SK-N-SH (cell line): ENCODE data around the gene PCP2. TPM values are rescaled to one million over a fixed set of nuclear protein-coding genes. Genes with fewer than 3 reads are reported as not detected.

Experiments
- CTCF ChIA-PET: fragments of 300-600, 350-600 bp; formaldehyde crosslinking; extraction: SDS; loops from one replicate; lab custom pipeline; 2021; lab: Yijun Ruan, JAX
- POLR2A ChIA-PET: fragments of 350-600 bp; sonication (Branson Sonifier 250); formaldehyde crosslinking; extraction: SDS; loops from one replicate; lab custom pipeline; 2020; ENCODE audit warnings: antibody characterized with exemption, inconsistent platforms; lab: Yijun Ruan, JAX
- DNase-seq: peaks from one replicate; pipeline ENCODE4 v3.0.0; 2012
- H2AFZ ChIP-seq: fragments of 200-600 bp; sonication (generic); 2 replicates; pipeline ENCODE4 v1.8.1; 2016; ENCODE audit warnings: antibody characterized with exemption, mild to moderate bottlenecking, low read depth
- H3F3A ChIP-seq: fragments of 200-600 bp; sonication (generic); replicated peaks from 2 replicates; pipeline ENCODE3; 2016; ENCODE audit warnings: antibody characterized with exemption, mild to moderate bottlenecking; ENCODE audit not compliant: insufficient read depth
- H3K27ac ChIP-seq, 2 experiments: fragments of 200-500 bp in 1 of 2; fragments of 200-600 bp in 1 of 2; sonication (Bioruptor generic) in 1 of 2; sonication (generic), shearing (Covaris generic) in 1 of 2; 2 replicates each; pipeline versions ENCODE4 v1.5.1 to v1.6.1; 2014 to 2016; ENCODE audit warnings: low read depth in 2 of 2, inconsistent platforms in 1 of 2, low read length in 1 of 2, mild to moderate bottlenecking in 1 of 2, mixed read lengths in 1 of 2
- H3K27me3 ChIP-seq: fragments of 200-600 bp; sonication (generic), shearing (Covaris generic); 2 replicates; pipeline ENCODE4 v1.6.1; 2016; ENCODE audit warnings: mixed run types; ENCODE audit not compliant: insufficient read depth
- H3K36me3 ChIP-seq, 2 experiments: fragments of 200-500 bp in 1 of 2; fragments of 200-600 bp in 1 of 2; sonication (Bioruptor generic) in 1 of 2; sonication (generic) in 1 of 2; replicated peaks in 1 of 2; 2 replicates each; pipeline versions ENCODE3 to v1.5.1; 2014 to 2016; ENCODE audit warnings: low read length in 1 of 2, mild to moderate bottlenecking in 1 of 2; ENCODE audit not compliant: insufficient read depth in 2 of 2, control insufficient read depth in 1 of 2
- H3K4me1 ChIP-seq, 2 experiments: fragments of 200-500 bp in 1 of 2; fragments of 200-600 bp in 1 of 2; sonication (Bioruptor generic) in 1 of 2; sonication (generic), shearing (Covaris generic) in 1 of 2; 2 replicates each; pipeline versions ENCODE4 v1.5.1 to v1.6.1; 2014 to 2016; ENCODE audit warnings: low read depth in 1 of 2, low read length in 1 of 2, mixed run types in 1 of 2; ENCODE audit not compliant: insufficient read depth in 2 of 2, control insufficient read depth in 1 of 2
- H3K4me2 ChIP-seq: fragments of 200-600 bp; sonication (generic), shearing (Covaris generic); 2 replicates; pipeline ENCODE4 v1.6.1; 2017; ENCODE audit warnings: mixed run types
- H3K4me3 ChIP-seq, 2 experiments: fragments of 200-500 bp in 1 of 2; fragments of 200-600 bp in 1 of 2; sonication (Bioruptor generic) in 1 of 2; sonication (generic), shearing (Covaris generic) in 1 of 2; 2 replicates each; pipeline versions ENCODE4 v1.5.1 to v1.8.1; 2014 to 2016; ENCODE audit warnings: low read depth in 2 of 2, inconsistent platforms in 1 of 2, low read length in 1 of 2, mild to moderate bottlenecking in 1 of 2, mixed read lengths in 1 of 2, moderate library complexity in 1 of 2
- H3K79me2 ChIP-seq: fragments of 200-600 bp; sonication (generic); 2 replicates; pipeline ENCODE4 v1.8.1; 2017; ENCODE audit warnings: mild to moderate bottlenecking; ENCODE audit not compliant: insufficient read depth
- H3K9ac ChIP-seq: fragments of 200-600 bp; sonication (generic); 2 replicates; pipeline ENCODE4 v1.6.1; 2017; ENCODE audit warnings: mixed run types
- H3K9me2 ChIP-seq: fragments of 200-600 bp; sonication (generic); 2 replicates; pipeline ENCODE4 v1.6.1; 2017; ENCODE audit warnings: mixed run types
- H3K9me3 ChIP-seq: fragments of 200-600 bp; sonication (generic); 2 replicates; pipeline ENCODE4 v1.6.1; 2017; ENCODE audit warnings: mixed run types, mild to moderate bottlenecking, moderate library complexity
- H4K20me1 ChIP-seq: fragments of 200-600 bp; sonication (generic); 2 replicates; pipeline ENCODE4 v1.6.1; 2017; ENCODE audit warnings: mild to moderate bottlenecking, mixed run types; ENCODE audit not compliant: insufficient read depth
- FOSL2 ChIP-seq: IDR thresholded peaks from 2 replicates; pipeline ENCODE4 v1.4.0; 2012; ENCODE audit warnings: low read depth, mild to moderate bottlenecking, moderate library complexity, borderline replicate concordance
- GATA2 ChIP-seq: sonication (generic); formaldehyde crosslinking; IDR thresholded peaks from 2 replicates; pipeline ENCODE4 v1.5.0; 2020; ENCODE audit warnings: mild to moderate bottlenecking, missing genetic modification reagents
- MXI1 ChIP-seq: IDR thresholded peaks from 2 replicates; pipeline ENCODE4 v1.6.1; 2012; ENCODE audit warnings: mild to moderate bottlenecking, low read depth, low read length, improper control_type of control experiment
- RXRA ChIP-seq: IDR thresholded peaks from 2 replicates; pipeline ENCODE4 v1.4.0; 2012; ENCODE audit warnings: low read depth, mild to moderate bottlenecking, borderline replicate concordance
- SIN3A ChIP-seq: IDR thresholded peaks from 2 replicates; pipeline ENCODE4 v1.6.1; 2012; ENCODE audit warnings: low read depth, mild to moderate bottlenecking, low read length, moderate library complexity, borderline replicate concordance
- TAF1 ChIP-seq: IDR thresholded peaks from 2 replicates; pipeline ENCODE4 v1.6.1; 2012; ENCODE audit warnings: low read depth, mild to moderate bottlenecking, low read length, moderate library complexity, borderline replicate concordance
- WGBS: methylation state at CpG from one replicate; pipeline ENCODE4 v1.1.6; 2017; ENCODE audit warnings: low lambda C conversion rate; 5-methylcytosine and 5-hydroxymethylcytosine counted together
- polyA plus RNA-seq, 3 experiments: library from polyadenylated mRNA; depleted of rRNA; stranded (reverse); fragments of >200 nt; gene quantifications; 2 replicates each; pipeline ENCODE4 v1.2.3, GENCODE V29; 2012
- TF ChIP-seq, protein P1 (sequence below): IDR thresholded peaks from 2 replicates; pipeline ENCODE4 v1.4.0; 2012; ENCODE audit warnings: low read depth, borderline replicate concordance
- TF ChIP-seq, protein P2 (sequence below): IDR thresholded peaks from 2 replicates; pipeline ENCODE4; 2012

PCP2 gene
- polyA plus RNA-seq, 1 of the 3 experiments (the other 2 are of a cell fraction): not detected

DNA sequence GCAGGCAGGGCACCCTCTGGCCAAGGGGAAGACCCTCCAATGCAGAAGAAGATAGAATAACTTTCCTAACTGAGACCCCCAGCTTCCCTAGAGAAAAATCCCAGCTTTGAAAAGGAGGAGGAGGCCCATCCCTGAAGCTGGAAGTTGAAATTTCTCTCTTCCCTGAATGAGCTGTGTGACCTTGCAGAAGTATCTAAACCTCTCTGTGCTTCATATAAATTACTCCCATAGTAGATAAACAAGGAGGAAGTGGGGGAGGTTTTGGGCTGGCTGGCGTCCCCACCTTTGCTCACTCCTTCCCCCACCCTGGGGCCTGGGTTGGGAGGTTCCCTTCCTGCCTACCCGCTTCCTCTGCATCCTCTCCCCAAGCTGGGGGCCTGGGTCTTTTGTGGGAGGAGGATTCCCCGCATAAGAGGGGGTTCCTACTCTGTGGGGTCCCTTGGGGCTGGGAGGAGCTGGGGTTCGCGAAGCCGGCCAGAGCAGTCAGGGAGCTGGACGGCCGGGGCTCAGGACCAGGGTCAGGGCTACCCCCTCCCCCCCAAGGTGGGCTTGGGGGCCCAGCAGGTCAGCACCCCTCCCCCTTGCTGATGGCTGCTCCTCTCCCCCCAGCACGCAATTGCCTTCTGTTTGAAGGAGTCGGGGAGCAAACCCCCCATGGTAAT lies 26.2 kb downstream of the PCP2 start:
- Histone ChIP-seq H3K36me3 (no peaks in the 10 kb centered on the region), H3K4me1 (peaks cover 0 to 8% of the 10 kb centered on the region in 2 experiments; a peak in 1 of 4 replicates), H3K9ac (no peak overlapping the region), H3K4me3 (no peak overlapping the region), H3K9me2 (no peaks in the 10 kb centered on the region), H2AFZ (no peak overlapping the region), H4K20me1 (no peaks in the 10 kb centered on the region), H3K27ac (no peak overlapping the region), H3K79me2 (no peaks in the 10 kb centered on the region), H3F3A (no peaks in the 10 kb centered on the region), H3K9me3 (no peaks in the 10 kb centered on the region), H3K27me3 (no peaks in the 10 kb centered on the region), H3K4me2 (no peak overlapping the region)
- no peak for DNase-seq
- TF ChIP-seq, protein P1, sequence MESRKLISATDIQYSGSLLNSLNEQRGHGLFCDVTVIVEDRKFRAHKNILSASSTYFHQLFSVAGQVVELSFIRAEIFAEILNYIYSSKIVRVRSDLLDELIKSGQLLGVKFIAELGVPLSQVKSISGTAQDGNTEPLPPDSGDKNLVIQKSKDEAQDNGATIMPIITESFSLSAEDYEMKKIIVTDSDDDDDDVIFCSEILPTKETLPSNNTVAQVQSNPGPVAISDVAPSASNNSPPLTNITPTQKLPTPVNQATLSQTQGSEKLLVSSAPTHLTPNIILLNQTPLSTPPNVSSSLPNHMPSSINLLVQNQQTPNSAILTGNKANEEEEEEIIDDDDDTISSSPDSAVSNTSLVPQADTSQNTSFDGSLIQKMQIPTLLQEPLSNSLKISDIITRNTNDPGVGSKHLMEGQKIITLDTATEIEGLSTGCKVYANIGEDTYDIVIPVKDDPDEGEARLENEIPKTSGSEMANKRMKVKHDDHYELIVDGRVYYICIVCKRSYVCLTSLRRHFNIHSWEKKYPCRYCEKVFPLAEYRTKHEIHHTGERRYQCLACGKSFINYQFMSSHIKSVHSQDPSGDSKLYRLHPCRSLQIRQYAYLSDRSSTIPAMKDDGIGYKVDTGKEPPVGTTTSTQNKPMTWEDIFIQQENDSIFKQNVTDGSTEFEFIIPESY: no peak
- no peak for TF ChIP-seq TAF1
- TF ChIP-seq, protein P2, sequence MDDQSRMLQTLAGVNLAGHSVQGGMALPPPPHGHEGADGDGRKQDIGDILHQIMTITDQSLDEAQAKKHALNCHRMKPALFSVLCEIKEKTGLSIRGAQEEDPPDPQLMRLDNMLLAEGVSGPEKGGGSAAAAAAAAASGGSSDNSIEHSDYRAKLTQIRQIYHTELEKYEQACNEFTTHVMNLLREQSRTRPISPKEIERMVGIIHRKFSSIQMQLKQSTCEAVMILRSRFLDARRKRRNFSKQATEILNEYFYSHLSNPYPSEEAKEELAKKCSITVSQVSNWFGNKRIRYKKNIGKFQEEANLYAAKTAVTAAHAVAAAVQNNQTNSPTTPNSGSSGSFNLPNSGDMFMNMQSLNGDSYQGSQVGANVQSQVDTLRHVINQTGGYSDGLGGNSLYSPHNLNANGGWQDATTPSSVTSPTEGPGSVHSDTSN: no peak
- TF ChIP-seq GATA2 (CRISPR knock-in tag): no peak
- no peak for TF ChIP-seq FOSL2
- no peak for TF ChIP-seq RXRA
- ChIA-PET CTCF (interaction anchor here (2.0 to 2.8 kb wide), 2 partner anchors 10 to 39 kb away, joined by 10 to 12 read pairs; no protein-coding TSS in a partner anchor), POLR2A (interaction anchor here (1.0 kb wide), 1 partner anchor 12 kb away, joined by 3 read pairs; no protein-coding TSS in a partner anchor)
- WGBS: 76% methylated on average over 6 of the region's 10 CpGs

DNA sequence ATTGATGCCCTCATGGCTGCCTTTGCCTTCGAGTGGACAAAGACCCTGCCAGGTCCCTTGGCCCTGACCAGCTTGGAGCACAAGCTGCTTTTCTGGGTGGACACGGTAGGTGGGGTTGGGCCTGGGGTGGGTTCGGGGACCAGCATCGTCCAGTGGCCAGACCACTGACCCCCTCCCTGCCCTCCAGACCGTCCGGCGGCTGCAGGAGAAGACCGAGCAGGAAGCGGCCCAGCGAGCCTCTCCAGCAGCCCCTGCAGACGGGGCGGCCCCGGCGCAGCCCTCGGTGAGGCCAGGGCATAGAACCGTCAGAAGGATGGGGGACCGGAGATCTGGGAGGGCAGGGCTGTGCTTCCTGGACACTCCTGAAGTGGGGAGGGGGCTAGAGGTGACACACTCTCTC lies 27.2 kb downstream of the PCP2 start:
- CTCF ChIA-PET: interaction anchor here (2.8 to 2.9 kb wide), 2 partner anchors 9 to 75 kb away, joined by 9 to 12 read pairs; partner anchors contain the start of gene TRAPPC5
- Histone ChIP-seq H3K9me3 (no peaks in the 10 kb centered on the region), H3K9me2 (no peaks in the 10 kb centered on the region), H3K4me3 (no peak overlapping the region), H3K36me3 (no peaks in the 10 kb centered on the region), H2AFZ (no peak overlapping the region), H3K4me1 (peaks cover 0 to 8% of the 10 kb centered on the region in 2 experiments; a peak in 1 of 4 replicates), H3K27me3 (no peaks in the 10 kb centered on the region), H3K79me2 (no peaks in the 10 kb centered on the region), H3K9ac (no peak overlapping the region), H3K4me2 (no peak overlapping the region), H3F3A (no peaks in the 10 kb centered on the region), H4K20me1 (no peaks in the 10 kb centered on the region), H3K27ac (no peak overlapping the region)
- POLR2A ChIA-PET: interaction anchor here (0.9 to 2.5 kb wide), 3 partner anchors 10 to 23 kb away, joined by 5 to 11 read pairs (median 9); partner anchors contain the start of genes CAMSAP3, PET100 and XAB2
- TF ChIP-seq MXI1: no peak
- no peak for TF ChIP-seq SIN3A
- 89% methylated on average over 1 of the region's 17 CpGs for WGBS
- no peak for DNase-seq
